ENCODE data around the gene PAAF1.
"Not testable (repeated sequence)": the region's sequence is repeated elsewhere in the genome, so short reads cannot be mapped to it uniquely, and the experiment has no call there.

Gene PAAF1

GRCh38 chr11:73883856-73884255 lies 7.1 kb downstream of the PAAF1 start:
- FAIRE-seq = no peak

- no peak for FAIRE-seq
Observed at GRCh38 chr11:73888244-73888643, 11.4 kb downstream of the PAAF1 start.

- FAIRE-seq = no peak
Observed at GRCh38 chr11:73889019-73889418, 12.2 kb downstream of the PAAF1 start.

GRCh38 chr11:73889536-73889935 lies 12.7 kb downstream of the PAAF1 start:
- FAIRE-seq = no peak

- no peak for FAIRE-seq
Observed at GRCh38 chr11:73893041-73893440, 16.2 kb downstream of the PAAF1 start.

GRCh38 chr11:73894725-73895335 lies 18.0 kb downstream of the PAAF1 start:
- no peak for FAIRE-seq

GRCh38 chr11:73902303-73902702 lies 25.5 kb downstream of the PAAF1 start:
- no peak for FAIRE-seq

- FAIRE-seq = no peak
Observed at GRCh38 chr11:73907191-73907590, 30.4 kb downstream of the PAAF1 start.

GRCh38 chr11:73912026-73912425 lies 35.2 kb downstream of the PAAF1 start:
- no peak for FAIRE-seq

- FAIRE-seq = no peak
Observed at GRCh38 chr11:73913472-73913871, 36.7 kb downstream of the PAAF1 start.

- FAIRE-seq = no peak
Observed at GRCh38 chr11:73914284-73914683, 37.5 kb downstream of the PAAF1 start.

- FAIRE-seq = no peak
Observed at GRCh38 chr11:73916435-73916834, 39.6 kb downstream of the PAAF1 start.

- FAIRE-seq = no peak
Observed at GRCh38 chr11:73921180-73921579, 44.4 kb downstream of the PAAF1 start.

- FAIRE-seq = no peak
Observed at GRCh38 chr11:73929388-73929787, 52.6 kb downstream of the PAAF1 start.

- FAIRE-seq = no peak
Observed at GRCh38 chr11:73931039-73931645, 54.3 kb downstream of the PAAF1 start.

- no peak for FAIRE-seq
Observed at GRCh38 chr11:73931951-73932350, 55.2 kb downstream of the PAAF1 start.

- no peak for FAIRE-seq
Observed at GRCh38 chr11:73932781-73933180, 56.0 kb downstream of the PAAF1 start.

GRCh38 chr11:73936047-73936446 lies 59.2 kb downstream of the PAAF1 start:
- FAIRE-seq = not testable (repeated sequence)

- FAIRE-seq = no peak
Observed at GRCh38 chr11:73939096-73939495, 62.3 kb downstream of the PAAF1 start.

GRCh38 chr11:73940801-73941570 lies 64.2 kb downstream of the PAAF1 start:
- FAIRE-seq = no peak

GRCh38 chr11:73942010-73942409 lies 65.2 kb downstream of the PAAF1 start:
- FAIRE-seq = no peak

GRCh38 chr11:73944085-73944484 lies 67.3 kb downstream of the PAAF1 start:
- no peak for FAIRE-seq

GRCh38 chr11:73944901-73945300 lies 68.1 kb downstream of the PAAF1 start:
- FAIRE-seq = no peak

- FAIRE-seq = no peak
Observed at GRCh38 chr11:73945396-73945795, 68.6 kb downstream of the PAAF1 start.

Data from endometrium (tissue), 2 donors.